Tongue (tissue), 2 donors: Measurements from ENCODE around the gene HPS1. TPM values are rescaled to one million over a fixed set of nuclear protein-coding genes. Genes with fewer than 3 reads are reported as not detected.

ENCODE experiments used
- small RNA-seq: library from RNA; depleted of rRNA; stranded (forward); fragments of <200 nt; gene quantifications from one replicate; pipeline ENCODE3, GENCODE V24; 2014; ENCODE audit warnings: low replicate concordance
- total RNA-seq: library from RNA; depleted of rRNA; stranded (reverse); fragments of >200 nt; gene quantifications from one replicate; pipeline ENCODE4 v1.2.3, GENCODE V29; 2014

HPS1 gene
- total RNA-seq, 1 donor from 2014 or later, result 12.0 TPM

Small RNA genes within 50 kb of the gene (small RNA-seq; reads per million reads assigned to genes)
- gene MIR4685, result not detected

Other genes starting within 250 kb of the HPS1 start
- 10.5 TPM for gene LOXL4, start 178.7 kb downstream of the HPS1 start, total RNA-seq
- gene PYROXD2, start 31.8 kb downstream of the HPS1 start, total RNA-seq, result 4.5 TPM